ENCODE measurements around the gene TNRC18.

TNRC18 gene

GRCh38 chr7:5334671-5335070 is 89.0 kb downstream of the TNRC18 start:
- no peak overlapping the region for H3K23ac ChIP-seq (ENCODE audit: low read length)
- H2BK120ac ChIP-seq (ENCODE audit: low read depth, low read length), result no peak overlapping the region
- no peak overlapping the region for H3K4me2 ChIP-seq (ENCODE audit: low read length)
- no peak overlapping the region for H4K5ac ChIP-seq (ENCODE audit: low read length)
- H3K79me2 ChIP-seq (ENCODE audit: control insufficient read depth, insufficient read depth, low read length), result no peaks in the 10 kb centered on the region
- no peak overlapping the region for H3K18ac ChIP-seq (ENCODE audit: low read length)
- no peak overlapping the region for H3K4me3 ChIP-seq (ENCODE audit: low read length)
- H3K36me3 ChIP-seq (ENCODE audit: control insufficient read depth, insufficient read depth, low read length), result no peaks in the 10 kb centered on the region
- H3K56ac ChIP-seq (ENCODE audit: low read length), result no peak overlapping the region
- no peak overlapping the region for H3K27ac ChIP-seq (ENCODE audit: low read depth, low read length)
- no peak overlapping the region for H3K9ac ChIP-seq (ENCODE audit: low read length)
- H3K4me1 ChIP-seq (ENCODE audit: control insufficient read depth, low read depth, low read length), result no peaks in the 10 kb centered on the region
- DNase-seq, result no peak
- no CpG with 5 or more reads among the region's 8 CpGs for WGBS (ENCODE audit: extremely low coverage, insufficient coverage, low lambda C conversion rate)
- H3K27me3 ChIP-seq (ENCODE audit: insufficient read depth, low read length, poor library complexity), result no peaks in the 10 kb centered on the region
- H3K4ac ChIP-seq (ENCODE audit: low read depth, low read length), result no peak overlapping the region
- H2AK5ac ChIP-seq (ENCODE audit: low read length), result no peak overlapping the region
- H2BK5ac ChIP-seq (ENCODE audit: low read length), result no peak overlapping the region
- H2BK15ac ChIP-seq (replicated peaks; ENCODE audit: low read depth), result no peak overlapping the region
- no peaks in the 10 kb centered on the region for H3K79me1 ChIP-seq (ENCODE audit: low read length)
- no peak overlapping the region for H4K8ac ChIP-seq (ENCODE audit: low read depth, low read length)

GRCh38 chr7:5333121-5334045 is 90.3 kb downstream of the TNRC18 start:
- no peak overlapping the region for H3K56ac ChIP-seq (ENCODE audit: low read length)
- H4K5ac ChIP-seq (ENCODE audit: low read length), result no peak overlapping the region
- H3K27ac ChIP-seq (ENCODE audit: low read depth, low read length), result no peak overlapping the region
- no peaks in the 10 kb centered on the region for H3K36me3 ChIP-seq (ENCODE audit: control insufficient read depth, insufficient read depth, low read length)
- no peak overlapping the region for H3K9ac ChIP-seq (ENCODE audit: low read length)
- H2AK5ac ChIP-seq (ENCODE audit: low read length), result no peak overlapping the region
- no peaks in the 10 kb centered on the region for H3K79me2 ChIP-seq (ENCODE audit: control insufficient read depth, insufficient read depth, low read length)
- H3K4me3 ChIP-seq (ENCODE audit: low read length), result no peak overlapping the region
- no peak overlapping the region for H2BK5ac ChIP-seq (ENCODE audit: low read length)
- no peaks in the 10 kb centered on the region for H3K79me1 ChIP-seq (ENCODE audit: low read length)
- no peak overlapping the region for H3K18ac ChIP-seq (ENCODE audit: low read length)
- no peaks in the 10 kb centered on the region for H3K27me3 ChIP-seq (ENCODE audit: insufficient read depth, low read length, poor library complexity)
- H3K4ac ChIP-seq (ENCODE audit: low read depth, low read length), result no peak overlapping the region
- no peak for DNase-seq
- WGBS (ENCODE audit: extremely low coverage, insufficient coverage, low lambda C conversion rate), result no CpG with 5 or more reads among the region's 32 CpGs
- H2BK15ac ChIP-seq (replicated peaks; ENCODE audit: low read depth), result no peak overlapping the region
- no peak overlapping the region for H3K4me2 ChIP-seq (ENCODE audit: low read length)
- H3K23ac ChIP-seq (ENCODE audit: low read length), result no peak overlapping the region
- no peaks in the 10 kb centered on the region for H3K4me1 ChIP-seq (ENCODE audit: control insufficient read depth, low read depth, low read length)
- no peak overlapping the region for H2BK120ac ChIP-seq (ENCODE audit: low read depth, low read length)
- no peak overlapping the region for H4K8ac ChIP-seq (ENCODE audit: low read depth, low read length)

GRCh38 chr7:5332579-5332978 is 91.1 kb downstream of the TNRC18 start:
- Histone ChIP-seq H3K27ac (ENCODE audit: low read depth, low read length) (no peak overlapping the region), H3K79me1 (ENCODE audit: low read length) (no peaks in the 10 kb centered on the region), H3K23ac (ENCODE audit: low read length) (no peak overlapping the region), H3K18ac (ENCODE audit: low read length) (no peak overlapping the region), H2BK120ac (ENCODE audit: low read depth, low read length) (no peak overlapping the region), H4K8ac (ENCODE audit: low read depth, low read length) (no peak overlapping the region), H3K4ac (ENCODE audit: low read depth, low read length) (no peak overlapping the region), H3K9ac (ENCODE audit: low read length) (no peak overlapping the region), H3K79me2 (ENCODE audit: control insufficient read depth, insufficient read depth, low read length) (no peaks in the 10 kb centered on the region), H4K5ac (ENCODE audit: low read length) (no peak overlapping the region), H3K27me3 (ENCODE audit: insufficient read depth, low read length, poor library complexity) (no peaks in the 10 kb centered on the region), H3K36me3 (ENCODE audit: control insufficient read depth, insufficient read depth, low read length) (no peaks in the 10 kb centered on the region), H2BK5ac (ENCODE audit: low read length) (no peak overlapping the region), H3K4me3 (ENCODE audit: low read length) (no peak overlapping the region), H3K4me1 (ENCODE audit: control insufficient read depth, low read depth, low read length) (no peaks in the 10 kb centered on the region), H3K56ac (ENCODE audit: low read length) (no peak overlapping the region), H3K4me2 (ENCODE audit: low read length) (no peak overlapping the region), H2AK5ac (ENCODE audit: low read length) (no peak overlapping the region), H2BK15ac (replicated peaks; ENCODE audit: low read depth) (no peak overlapping the region)
- no CpG with 5 or more reads among the region's 43 CpGs for WGBS (ENCODE audit: extremely low coverage, insufficient coverage, low lambda C conversion rate)
- DNase-seq, result no peak

- Histone ChIP-seq H3K9ac (ENCODE audit: low read length) (no peak overlapping the region), H3K18ac (ENCODE audit: low read length) (no peak overlapping the region), H4K5ac (ENCODE audit: low read length) (no peak overlapping the region), H3K79me2 (ENCODE audit: control insufficient read depth, insufficient read depth, low read length) (no peaks in the 10 kb centered on the region), H2BK120ac (ENCODE audit: low read depth, low read length) (no peak overlapping the region), H3K36me3 (ENCODE audit: control insufficient read depth, insufficient read depth, low read length) (no peaks in the 10 kb centered on the region), H3K4me3 (ENCODE audit: low read length) (no peak overlapping the region), H3K27me3 (ENCODE audit: insufficient read depth, low read length, poor library complexity) (no peaks in the 10 kb centered on the region), H3K4me2 (ENCODE audit: low read length) (no peak overlapping the region), H3K27ac (ENCODE audit: low read depth, low read length) (no peak overlapping the region), H3K23ac (ENCODE audit: low read length) (no peak overlapping the region), H2BK5ac (ENCODE audit: low read length) (no peak overlapping the region), H3K56ac (ENCODE audit: low read length) (no peak overlapping the region), H3K4me1 (ENCODE audit: control insufficient read depth, low read depth, low read length) (no peaks in the 10 kb centered on the region), H3K4ac (ENCODE audit: low read depth, low read length) (no peak overlapping the region), H2BK15ac (replicated peaks; ENCODE audit: low read depth) (no peak overlapping the region), H2AK5ac (ENCODE audit: low read length) (no peak overlapping the region), H4K8ac (ENCODE audit: low read depth, low read length) (no peak overlapping the region), H3K79me1 (ENCODE audit: low read length) (no peaks in the 10 kb centered on the region)
- WGBS (ENCODE audit: extremely low coverage, insufficient coverage, low lambda C conversion rate), result no CpG with 5 or more reads among the region's 3 CpGs
- no peak for DNase-seq
These were observed 93.3 kb downstream of the TNRC18 start for GRCh38 chr7:5330288-5330687.

GRCh38 chr7:5324961-5325360 is 98.7 kb downstream of the TNRC18 start:
- H3K27ac ChIP-seq (ENCODE audit: low read depth, low read length), result no peak overlapping the region
- H4K8ac ChIP-seq (ENCODE audit: low read depth, low read length), result no peak overlapping the region
- no peak overlapping the region for H2BK5ac ChIP-seq (ENCODE audit: low read length)
- H3K79me2 ChIP-seq (ENCODE audit: control insufficient read depth, insufficient read depth, low read length), result no peaks in the 10 kb centered on the region
- no peak overlapping the region for H2AK5ac ChIP-seq (ENCODE audit: low read length)
- no peak overlapping the region for H3K23ac ChIP-seq (ENCODE audit: low read length)
- H3K4me2 ChIP-seq (ENCODE audit: low read length), result no peak overlapping the region
- H3K27me3 ChIP-seq (ENCODE audit: insufficient read depth, low read length, poor library complexity), result no peaks in the 10 kb centered on the region
- no peaks in the 10 kb centered on the region for H3K36me3 ChIP-seq (ENCODE audit: control insufficient read depth, insufficient read depth, low read length)
- no CpG with 5 or more reads among the region's 10 CpGs for WGBS (ENCODE audit: extremely low coverage, insufficient coverage, low lambda C conversion rate)
- no peaks in the 10 kb centered on the region for H3K4me1 ChIP-seq (ENCODE audit: control insufficient read depth, low read depth, low read length)
- no peak overlapping the region for H3K56ac ChIP-seq (ENCODE audit: low read length)
- no peak overlapping the region for H2BK15ac ChIP-seq (replicated peaks; ENCODE audit: low read depth)
- H3K9ac ChIP-seq (ENCODE audit: low read length), result no peak overlapping the region
- H3K4me3 ChIP-seq (ENCODE audit: low read length), result no peak overlapping the region
- H4K5ac ChIP-seq (ENCODE audit: low read length), result no peak overlapping the region
- no peak overlapping the region for H3K4ac ChIP-seq (ENCODE audit: low read depth, low read length)
- DNase-seq, result no peak
- H3K79me1 ChIP-seq (ENCODE audit: low read length), result no peaks in the 10 kb centered on the region
- H3K18ac ChIP-seq (ENCODE audit: low read length), result no peak overlapping the region
- H2BK120ac ChIP-seq (ENCODE audit: low read depth, low read length), result no peak overlapping the region
